HG02610 (cell line): ENCODE data around the gene EVI5.
"Not testable (repeated sequence)": the region's sequence is repeated elsewhere in the genome, so short reads cannot be mapped to it uniquely, and the experiment has no call there.

Experiments
- ATAC-seq: cut with Tn5 transposase; IDR thresholded peaks from one replicate; pipeline ENCODE4 v1.9.1; 2021; ENCODE audit warnings: mild to moderate bottlenecking, moderate library complexity; ENCODE audit not compliant: unreplicated experiment

The EVI5 gene

GRCh38 chr1:92792340-92792782 lies 7.5 kb upstream of the EVI5 start:
- ATAC-seq: no peak

GRCh38 chr1:92791487-92792066 lies 6.7 kb upstream of the EVI5 start:
- ATAC-seq: no peak

GRCh38 chr1:92790867-92791266 lies 6.0 kb upstream of the EVI5 start:
- ATAC-seq: no peak

- ATAC-seq: no peak
Measured at GRCh38 chr1:92790081-92790480, 5.2 kb upstream of the EVI5 start.

- ATAC-seq: no peak
Measured at GRCh38 chr1:92786111-92786901, 1.4 kb upstream of the EVI5 start.

GRCh38 chr1:92784021-92784638 lies 778 bp downstream of the EVI5 start:
- peak; percentile 42 for ATAC-seq

GRCh38 chr1:92783550-92783949 lies 1.4 kb downstream of the EVI5 start:
- not testable (repeated sequence) for ATAC-seq

- no peak for ATAC-seq
Measured at GRCh38 chr1:92778376-92778775, 6.5 kb downstream of the EVI5 start.

- no peak for ATAC-seq
Measured at GRCh38 chr1:92774407-92774806, 10.5 kb downstream of the EVI5 start.

- not testable (repeated sequence) for ATAC-seq
Measured at GRCh38 chr1:92773749-92774148, 11.2 kb downstream of the EVI5 start.

- no peak for ATAC-seq
Measured at GRCh38 chr1:92769856-92770255, 15.1 kb downstream of the EVI5 start.

GRCh38 chr1:92768915-92769314 lies 16.0 kb downstream of the EVI5 start:
- no peak for ATAC-seq

- ATAC-seq: no peak
Measured at GRCh38 chr1:92768296-92768695, 16.6 kb downstream of the EVI5 start.

GRCh38 chr1:92764116-92764515 lies 20.8 kb downstream of the EVI5 start:
- ATAC-seq: no peak

GRCh38 chr1:92762355-92762754 lies 22.6 kb downstream of the EVI5 start:
- no peak for ATAC-seq

- ATAC-seq: no peak
Measured at GRCh38 chr1:92759361-92759760, 25.5 kb downstream of the EVI5 start.

GRCh38 chr1:92756537-92756936 lies 28.4 kb downstream of the EVI5 start:
- no peak for ATAC-seq

GRCh38 chr1:92755541-92756461 lies 29.1 kb downstream of the EVI5 start:
- ATAC-seq: no peak

GRCh38 chr1:92754719-92755050 lies 30.2 kb downstream of the EVI5 start:
- no peak for ATAC-seq

- ATAC-seq: no peak
Measured at GRCh38 chr1:92754000-92754718, 30.7 kb downstream of the EVI5 start.

GRCh38 chr1:92752719-92753118 lies 32.2 kb downstream of the EVI5 start:
- no peak for ATAC-seq
